ENCODE data around the gene RTN1.

The RTN1 gene

DNA sequence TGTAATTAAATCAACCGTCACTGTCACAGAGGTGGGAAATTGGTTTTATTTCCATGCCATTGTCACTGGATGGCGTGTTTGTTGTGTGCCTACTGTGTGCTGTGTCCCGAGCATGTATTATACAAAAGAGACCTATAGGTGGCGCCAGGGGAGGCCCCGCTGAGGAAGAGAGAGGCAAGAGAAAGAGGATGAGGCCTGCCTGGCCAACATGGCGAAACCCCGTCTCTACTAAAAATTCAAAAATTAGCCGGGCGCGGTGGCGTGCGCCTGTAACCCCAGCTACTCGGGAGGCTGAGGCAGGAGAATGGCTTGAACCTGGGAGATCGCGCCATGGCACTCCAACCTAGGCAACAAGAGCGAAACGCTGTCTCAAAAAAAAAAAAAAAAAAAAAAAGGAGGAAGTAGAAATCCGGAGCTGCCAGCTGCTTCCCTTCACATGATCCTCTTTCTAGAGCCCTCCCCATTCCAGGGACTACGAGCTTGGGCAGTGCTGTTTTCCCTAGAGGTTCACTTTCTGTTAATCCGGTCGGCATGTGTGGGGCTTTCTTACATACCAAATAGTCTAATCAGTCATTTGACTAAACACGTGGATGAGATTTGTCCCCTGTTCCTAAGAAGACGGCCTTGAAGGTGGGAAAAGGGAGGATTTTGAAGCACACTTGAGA is 287.6 kb downstream of the RTN1 start:
- H3K27ac Mint-ChIP-seq: no peak overlapping the region
- H3K9me3 Mint-ChIP-seq: no peaks in the 10 kb centered on the region
- H3K36me3 Mint-ChIP-seq (ENCODE audit: low read depth): no peaks in the 10 kb centered on the region
- no peak overlapping the region for H3K4me3 Mint-ChIP-seq
- no peaks in the 10 kb centered on the region for H3K27me3 Mint-ChIP-seq (ENCODE audit: low read depth)
- peaks cover 8% of the 10 kb centered on the region for H3K4me1 Mint-ChIP-seq (ENCODE audit: low read depth)
- DNase-seq (ENCODE audit: low spot score): no peak

DNA sequence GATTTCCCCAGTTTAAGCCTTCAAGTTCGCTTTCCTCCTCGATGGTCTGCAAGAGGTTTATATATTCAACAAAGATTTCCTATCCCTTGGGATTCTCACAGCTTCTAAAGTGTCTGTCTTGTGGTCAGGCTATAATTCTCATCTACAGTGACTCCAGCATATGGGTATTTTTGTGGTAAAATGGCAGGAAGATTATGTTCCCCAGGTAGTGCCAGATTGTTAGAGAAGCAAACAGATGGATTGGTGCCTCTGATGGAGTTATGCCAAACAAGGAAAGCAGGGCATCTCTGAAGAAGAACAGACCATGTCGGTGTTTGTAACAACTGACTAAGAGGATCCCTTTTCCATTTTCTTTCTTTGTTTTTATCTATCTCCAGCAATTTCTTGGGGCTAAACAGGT is 288.4 kb downstream of the RTN1 start:
- Mint-ChIP-seq H3K27ac (no peak overlapping the region), H3K36me3 (ENCODE audit: low read depth) (no peaks in the 10 kb centered on the region), H3K27me3 (ENCODE audit: low read depth) (peaks cover 2% of the 10 kb centered on the region), H3K9me3 (no peaks in the 10 kb centered on the region), H3K4me1 (ENCODE audit: low read depth) (peaks cover 8% of the 10 kb centered on the region), H3K4me3 (no peak overlapping the region)
- DNase-seq (ENCODE audit: low spot score): no peak

DNA sequence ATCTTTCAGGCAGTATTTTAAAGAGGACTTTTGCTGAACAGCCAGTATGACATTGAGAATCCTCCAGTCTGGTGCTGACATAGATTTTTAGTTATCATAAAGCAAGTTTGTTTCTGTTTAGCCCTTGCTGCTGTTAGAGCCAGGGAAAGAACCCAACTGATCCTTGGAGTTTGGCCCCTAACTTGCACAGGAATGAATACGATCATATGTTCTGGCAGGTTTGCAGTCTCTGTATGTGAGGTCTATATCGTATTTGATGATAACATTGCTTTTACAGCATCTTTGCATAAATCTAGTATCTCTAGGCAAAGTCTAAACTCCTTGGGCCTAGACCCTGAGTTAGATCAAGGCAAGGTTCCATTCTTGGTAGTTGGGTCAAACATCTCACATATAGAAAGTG is 289.7 kb downstream of the RTN1 start:
- Mint-ChIP-seq H3K9me3 (no peaks in the 10 kb centered on the region), H3K27ac (no peak overlapping the region), H3K36me3 (ENCODE audit: low read depth) (no peaks in the 10 kb centered on the region), H3K27me3 (ENCODE audit: low read depth) (peaks cover 3% of the 10 kb centered on the region), H3K4me1 (ENCODE audit: low read depth) (peaks cover 3% of the 10 kb centered on the region), H3K4me3 (no peak overlapping the region)
- DNase-seq (ENCODE audit: low spot score): no peak

DNA sequence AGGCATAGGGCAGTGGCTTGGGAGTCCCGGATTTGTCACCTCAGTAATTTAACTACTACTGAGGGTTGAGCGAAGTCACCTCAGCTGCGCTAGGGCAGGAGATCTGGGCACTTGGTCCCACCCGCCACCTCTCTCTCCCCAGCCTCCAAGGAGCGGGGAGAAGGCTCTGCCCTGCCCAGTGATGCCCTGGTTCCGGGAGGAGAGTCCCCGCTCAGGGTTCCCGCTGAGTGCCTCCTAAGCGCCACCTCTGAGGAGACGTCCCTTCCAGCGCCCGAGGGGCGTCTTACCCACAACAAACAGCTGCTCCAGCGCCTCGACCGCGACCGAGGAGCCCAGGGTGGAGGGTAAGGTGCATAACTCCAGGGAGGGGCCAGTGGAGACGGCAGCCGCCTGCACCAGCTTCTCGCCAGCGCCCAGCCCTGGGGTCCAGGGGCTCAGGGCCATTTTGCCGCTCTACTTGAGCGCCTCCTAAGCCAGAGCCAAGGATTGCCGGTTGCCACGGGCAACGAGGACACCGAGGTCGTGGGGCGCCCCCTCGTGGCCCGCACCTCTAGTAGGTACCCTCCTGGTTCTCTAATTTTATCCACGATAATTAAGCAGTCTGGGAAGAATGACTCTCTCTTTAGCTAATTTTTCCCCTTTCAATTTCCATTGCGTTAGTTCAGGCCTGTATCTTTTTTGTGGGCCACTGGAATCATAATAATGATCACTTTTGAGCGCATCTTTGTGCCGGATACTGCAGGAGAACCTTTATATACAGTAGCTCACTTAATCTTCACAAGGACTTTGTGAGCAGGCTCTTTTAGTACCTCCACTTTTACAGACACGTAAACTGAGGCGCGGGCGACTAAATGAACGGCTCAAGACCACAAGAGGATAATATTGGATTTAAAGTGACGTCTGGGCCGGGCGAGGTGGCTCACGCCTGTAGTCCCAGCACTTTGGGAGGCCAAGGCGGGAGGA is 294.0 kb downstream of the RTN1 start, which contains the start of gene CCDC175:
Gene CCDC175, minus strand, starts transcription at position 481 of the 963 bp plus-strand sequence. Its CDS starts 37 bp downstream, at position 444.
- no peaks in the 10 kb centered on the region for H3K36me3 Mint-ChIP-seq (ENCODE audit: low read depth)

DNA sequence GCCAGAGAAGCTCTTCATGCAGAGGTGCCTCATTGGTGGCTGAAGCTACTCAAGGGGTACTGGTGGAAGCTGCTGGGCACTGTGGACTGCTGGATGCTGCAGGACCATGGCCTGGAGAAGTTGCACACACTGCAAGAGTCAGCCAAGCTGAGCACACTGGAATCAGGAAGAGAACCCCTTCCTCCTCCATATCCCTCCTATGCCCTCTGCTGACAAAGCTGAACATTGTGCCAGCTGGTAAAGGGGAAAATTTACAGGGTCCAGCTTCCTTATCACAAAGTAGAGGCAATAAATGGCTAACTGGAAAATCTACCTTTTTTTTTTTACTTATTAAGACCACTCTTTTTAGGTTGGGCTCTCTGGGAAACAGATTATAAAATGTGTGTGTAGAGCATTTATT is 300.5 kb downstream of the RTN1 start:
- no peak overlapping the region for H3K27ac Mint-ChIP-seq
- H3K27me3 Mint-ChIP-seq (ENCODE audit: low read depth): peaks cover 39% of the 10 kb centered on the region
- no peaks in the 10 kb centered on the region for H3K9me3 Mint-ChIP-seq
- no peak for DNase-seq (ENCODE audit: low spot score)
- H3K4me3 Mint-ChIP-seq: no peak overlapping the region
- H3K36me3 Mint-ChIP-seq (ENCODE audit: low read depth): no peaks in the 10 kb centered on the region
- H3K4me1 Mint-ChIP-seq (ENCODE audit: low read depth): no peaks in the 10 kb centered on the region

More for the DNA sequence above, 294.0 kb downstream of the RTN1 start, which contains the start of gene CCDC175:
- Mint-ChIP-seq H3K27ac (no peak within 1 kb of the TSS), H3K27me3 (ENCODE audit: low read depth) (peaks cover 30% of the 10 kb centered on the region), H3K9me3 (no peaks in the 10 kb centered on the region), H3K4me1 (ENCODE audit: low read depth) (peaks cover 2% of the 10 kb centered on the region), H3K4me3 (peak within 1 kb of the TSS; percentile 73)
- peak; percentile 76 for DNase-seq (ENCODE audit: low spot score)

DNA sequence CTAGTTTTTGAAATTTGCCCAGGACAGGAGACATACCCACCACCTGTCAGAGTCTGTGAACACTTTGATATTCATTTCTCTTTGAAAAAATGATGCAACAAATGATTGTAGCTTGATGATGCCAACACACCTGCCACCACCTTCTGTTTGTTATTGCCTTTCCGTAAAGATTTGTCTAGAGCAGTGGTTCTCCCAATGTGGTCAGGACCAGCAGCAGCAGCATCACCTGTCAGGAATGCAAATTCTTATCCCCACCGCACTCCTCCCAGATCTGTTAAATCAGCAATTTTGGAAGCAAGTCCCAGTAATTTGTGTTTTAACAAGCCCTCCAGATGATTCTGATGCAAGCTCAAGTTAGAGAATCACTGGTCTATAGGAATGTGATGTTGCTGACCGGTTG is 303.9 kb downstream of the RTN1 start:
- Mint-ChIP-seq H3K9me3 (no peaks in the 10 kb centered on the region), H3K4me3 (no peak overlapping the region), H3K4me1 (ENCODE audit: low read depth) (no peaks in the 10 kb centered on the region), H3K27me3 (ENCODE audit: low read depth) (peaks cover 32% of the 10 kb centered on the region), H3K36me3 (ENCODE audit: low read depth) (no peaks in the 10 kb centered on the region), H3K27ac (no peak overlapping the region)
- DNase-seq (ENCODE audit: low spot score): no peak

DNA sequence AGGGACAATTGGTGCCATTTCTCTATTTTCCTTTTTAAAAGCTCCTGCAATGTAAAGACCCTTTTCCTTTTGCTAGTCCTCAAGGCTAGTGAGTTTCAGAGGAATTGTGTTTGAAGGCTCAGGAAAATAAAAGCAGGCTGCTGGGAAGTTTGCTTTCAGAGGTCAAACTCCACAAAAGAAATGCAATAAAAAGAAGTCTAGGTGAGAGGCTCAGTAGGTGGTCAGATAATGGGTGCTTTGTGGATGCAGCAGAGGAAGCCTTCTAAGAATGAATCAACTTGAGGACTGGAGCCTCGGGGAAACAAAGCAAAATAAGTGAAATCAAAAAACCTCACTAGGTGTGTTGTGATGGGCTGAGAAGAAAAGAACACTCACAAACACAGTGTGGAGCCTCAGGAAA is 304.3 kb downstream of the RTN1 start:
- DNase-seq (ENCODE audit: low spot score): no peak
- Mint-ChIP-seq H3K27me3 (ENCODE audit: low read depth) (peaks cover 28% of the 10 kb centered on the region), H3K4me1 (ENCODE audit: low read depth) (no peaks in the 10 kb centered on the region), H3K9me3 (no peaks in the 10 kb centered on the region), H3K27ac (no peak overlapping the region), H3K4me3 (no peak overlapping the region), H3K36me3 (ENCODE audit: low read depth) (no peaks in the 10 kb centered on the region)

DNA sequence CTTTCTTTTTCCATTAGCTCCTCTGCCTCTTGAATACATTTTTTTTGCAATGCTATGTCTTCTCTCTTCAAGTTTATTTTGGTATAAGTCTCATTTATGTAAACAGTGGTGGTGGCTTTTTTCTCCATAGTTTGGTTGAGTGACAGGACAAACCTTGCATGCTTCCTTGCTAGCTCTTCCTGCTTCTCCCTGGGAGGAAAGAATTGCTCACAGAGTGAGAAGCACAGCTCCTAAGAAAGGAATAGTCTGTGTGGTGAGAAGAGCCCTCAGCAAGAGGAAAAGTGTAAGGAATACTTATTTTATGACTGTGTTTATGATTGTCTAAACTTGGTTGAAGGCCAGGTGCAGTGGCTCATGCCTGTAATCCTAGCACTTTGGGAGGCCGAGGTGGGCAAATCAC is 305.5 kb downstream of the RTN1 start:
- H3K27me3 Mint-ChIP-seq (ENCODE audit: low read depth): peaks cover 26% of the 10 kb centered on the region
- H3K9me3 Mint-ChIP-seq: no peaks in the 10 kb centered on the region
- H3K4me1 Mint-ChIP-seq (ENCODE audit: low read depth): no peaks in the 10 kb centered on the region
- H3K4me3 Mint-ChIP-seq: no peak overlapping the region
- DNase-seq (ENCODE audit: low spot score): no peak
- no peaks in the 10 kb centered on the region for H3K36me3 Mint-ChIP-seq (ENCODE audit: low read depth)
- no peak overlapping the region for H3K27ac Mint-ChIP-seq

DNA sequence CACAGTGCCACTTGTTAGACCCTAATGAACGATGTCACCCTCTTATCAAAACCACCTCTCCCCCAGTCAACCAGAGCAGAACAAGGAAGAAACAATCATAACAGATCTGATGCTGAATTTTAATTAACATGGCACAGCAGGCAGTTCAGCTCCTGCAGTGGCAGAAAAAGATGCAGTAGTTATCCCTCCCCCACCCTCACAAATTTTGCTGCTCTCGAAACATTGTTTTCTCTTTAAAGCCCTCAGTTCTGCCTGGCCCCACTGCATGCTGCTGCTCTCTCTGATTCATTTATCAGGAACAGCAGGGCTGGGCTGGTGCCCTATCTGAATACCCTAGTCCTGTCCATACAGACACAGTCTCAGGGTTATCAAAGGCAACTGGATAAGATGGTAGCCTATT is 306.2 kb downstream of the RTN1 start:
- Mint-ChIP-seq H3K4me1 (ENCODE audit: low read depth) (no peaks in the 10 kb centered on the region), H3K4me3 (no peak overlapping the region), H3K9me3 (no peaks in the 10 kb centered on the region), H3K36me3 (ENCODE audit: low read depth) (no peaks in the 10 kb centered on the region), H3K27ac (no peak overlapping the region), H3K27me3 (ENCODE audit: low read depth) (peaks cover 26% of the 10 kb centered on the region)
- DNase-seq (ENCODE audit: low spot score): no peak

DNA sequence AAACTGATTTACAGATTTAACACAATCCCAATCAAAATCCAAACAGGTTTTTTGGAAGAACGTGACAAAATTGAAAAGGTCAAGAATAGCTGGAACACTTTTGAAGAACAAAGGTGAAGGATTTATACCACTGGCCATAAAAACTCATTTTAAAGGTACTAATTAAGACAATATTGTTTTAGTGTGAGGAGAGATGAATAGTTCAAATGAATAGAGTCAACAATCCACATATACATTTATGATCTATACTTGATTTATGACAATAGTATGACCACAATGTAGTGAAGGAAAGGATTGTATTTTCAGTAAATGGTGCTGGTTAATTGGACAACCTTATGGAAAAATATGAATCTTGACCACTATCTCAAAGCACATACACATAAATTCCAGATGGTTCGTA is 323.3 kb downstream of the RTN1 start:
- Mint-ChIP-seq H3K27me3 (ENCODE audit: low read depth) (peaks cover 5% of the 10 kb centered on the region), H3K27ac (no peak overlapping the region), H3K9me3 (no peaks in the 10 kb centered on the region), H3K4me1 (ENCODE audit: low read depth) (no peaks in the 10 kb centered on the region), H3K4me3 (no peak overlapping the region), H3K36me3 (ENCODE audit: low read depth) (no peaks in the 10 kb centered on the region)
- DNase-seq (ENCODE audit: low spot score): no peak

Data from T-helper 2 cell treated with Interferon-gamma antibody and Interleukin-4, amounts not matched to agents 5 μg/mL and 100 μg/mL, for 36 hours (primary cell).